ENCODE results near the gene PIAS1.
"Not testable (repeated sequence)": the region's sequence is repeated elsewhere in the genome, so short reads cannot be mapped to it uniquely, and the experiment has no call there.

The PIAS1 gene

GRCh38 chr15:68163191-68163590, 109.1 kb downstream of the PIAS1 start (continued):
- no peak for TF ChIP-seq ZNF501 (tag by site-specific recombination; IDR thresholded peaks at IDR 0.05)

- TF ChIP-seq ZNF19 (tag by site-specific recombination; IDR thresholded peaks at IDR 0.05; ENCODE audit: low read depth) (no peak), ZSCAN4 (tag by site-specific recombination; IDR thresholded peaks at IDR 0.05) (no peak), ZNF501 (tag by site-specific recombination; IDR thresholded peaks at IDR 0.05) (no peak), ZNF146 (tag by site-specific recombination; IDR thresholded peaks at IDR 0.05) (no peak), ZNF580 (tag by site-specific recombination; IDR thresholded peaks at IDR 0.05) (no peak), ZNF791 (tag by site-specific recombination; IDR thresholded peaks at IDR 0.05) (no peak), ZNF184 (tag by site-specific recombination; IDR thresholded peaks at IDR 0.05) (no peak), ZNF16 (tag by site-specific recombination; IDR thresholded peaks at IDR 0.05; ENCODE audit: low read depth) (no peak), ZNF114 (tag by site-specific recombination; IDR thresholded peaks at IDR 0.05) (no peak), KLF16 (tag by site-specific recombination; IDR thresholded peaks at IDR 0.05) (no peak), BCL11B (tag by site-specific recombination; IDR thresholded peaks at IDR 0.05; ENCODE audit: low read depth) (no peak), OVOL3 (tag by site-specific recombination; IDR thresholded peaks at IDR 0.05) (no peak)
- H3K4me3 ChIP-seq (ENCODE audit: low read depth, low read length): no peak overlapping the region
- peaks cover 11 to 35% of the 10 kb centered on the region in 2 experiments for H3K36me3 ChIP-seq (ENCODE audit: control insufficient read depth in 2 of 2, insufficient read depth in 1 of 2, low read length in 2 of 2)
- H3K9me3 ChIP-seq (ENCODE audit: control insufficient read depth, insufficient read depth, low read depth, low read length): no peaks in the 10 kb centered on the region
- no peaks in the 10 kb centered on the region; the same call in 1 of the 2 replicates for H3K4me1 ChIP-seq (ENCODE audit: control insufficient read depth, insufficient read depth, low read length)
- ChIA-PET POLR2A (interaction anchor here (2.0 kb wide), 1 partner anchor 112 kb away, joined by 6 read pairs; the partner anchor contains the start of gene PIAS1), CTCF (interaction anchor here (0.7 to 2.1 kb wide), 4 partner anchors 12 to 710 kb away, joined by 3 to 6 read pairs (median 3); no protein-coding TSS in a partner anchor)
- no peak overlapping the region for H3K27ac ChIP-seq (ENCODE audit: extremely low read depth, low read depth, low read length)
Observed at GRCh38 chr15:68166847-68167246, 112.7 kb downstream of the PIAS1 start.

GRCh38 chr15:68172037-68172436, 117.9 kb downstream of the PIAS1 start:
- H3K27ac ChIP-seq (ENCODE audit: extremely low read depth, low read depth, low read length); CTCF ChIA-PET; H3K4me1 ChIP-seq (ENCODE audit: control insufficient read depth, insufficient read depth, low read length); H3K9me3 ChIP-seq (ENCODE audit: control insufficient read depth, insufficient read depth, low read depth, low read length); POLR2A ChIA-PET; H3K4me3 ChIP-seq (ENCODE audit: low read depth, low read length): not testable (repeated sequence)
- TF ChIP-seq ZNF146 (tag by site-specific recombination; IDR thresholded peaks at IDR 0.05): peak; percentile 95
- peak; percentile 87; the same call in 1 of the 2 replicates for TF ChIP-seq ZNF280D (tag by site-specific recombination; IDR thresholded peaks at IDR 0.05)
- 0 out of 2 replicates have a peak, but pooled peaks have one; percentile 61 for TF ChIP-seq ZNF580 (tag by site-specific recombination; IDR thresholded peaks at IDR 0.05)
- H3K36me3 ChIP-seq (ENCODE audit: control insufficient read depth in 2 of 2, insufficient read depth in 1 of 2, low read length in 2 of 2): peaks cover 20 to 22% of the 10 kb centered on the region in 2 experiments

GRCh38 chr15:68173119-68173518, 119.0 kb downstream of the PIAS1 start:
- no peaks in the 10 kb centered on the region; the same call in 1 of the 2 replicates for H3K4me1 ChIP-seq (ENCODE audit: control insufficient read depth, insufficient read depth, low read length)
- POLR2A ChIA-PET: no interaction called here
- no peak overlapping the region for H3K4me3 ChIP-seq (ENCODE audit: low read depth, low read length)
- CTCF ChIA-PET: interaction anchor here (0.9 kb wide), 1 partner anchor 310 kb away, joined by 3 read pairs; no protein-coding TSS in a partner anchor
- H3K27ac ChIP-seq (ENCODE audit: extremely low read depth, low read depth, low read length): no peak overlapping the region
- H3K36me3 ChIP-seq (ENCODE audit: control insufficient read depth in 2 of 2, insufficient read depth in 1 of 2, low read length in 2 of 2): peaks cover 24 to 32% of the 10 kb centered on the region in 2 experiments
- no peaks in the 10 kb centered on the region for H3K9me3 ChIP-seq (ENCODE audit: control insufficient read depth, insufficient read depth, low read depth, low read length)
- TF ChIP-seq ZNF488 (tag by site-specific recombination; IDR thresholded peaks at IDR 0.05) (no peak), ZNF211 (tag by site-specific recombination; IDR thresholded peaks at IDR 0.05; ENCODE audit: low read depth) (no peak), ZNF626 (tag by site-specific recombination; IDR thresholded peaks at IDR 0.05) (no peak), ZNF707 (tag by site-specific recombination; IDR thresholded peaks at IDR 0.05) (no peak), ZNF777 (tag by site-specific recombination; IDR thresholded peaks at IDR 0.05; ENCODE audit: borderline replicate concordance) (no peak), ZNF121 (tag by site-specific recombination; IDR thresholded peaks at IDR 0.05) (peak; percentile 49; the same call in 1 of the 2 replicates), TSHZ1 (tag by site-specific recombination; IDR thresholded peaks at IDR 0.05; ENCODE audit: borderline replicate concordance) (no peak)

Measured in HEK293 (cell line).